ENCODE measurements around the gene MAZ. TPM values are rescaled to one million over a fixed set of nuclear protein-coding genes. Genes with fewer than 3 reads are reported as not detected.
A peak's percentile ranks its signal among the peaks of the same experiment; 100 is the strongest.

MAZ gene
- total RNA-seq, 2 donors from 2014 or later = 180 to 188 TPM

DNA sequence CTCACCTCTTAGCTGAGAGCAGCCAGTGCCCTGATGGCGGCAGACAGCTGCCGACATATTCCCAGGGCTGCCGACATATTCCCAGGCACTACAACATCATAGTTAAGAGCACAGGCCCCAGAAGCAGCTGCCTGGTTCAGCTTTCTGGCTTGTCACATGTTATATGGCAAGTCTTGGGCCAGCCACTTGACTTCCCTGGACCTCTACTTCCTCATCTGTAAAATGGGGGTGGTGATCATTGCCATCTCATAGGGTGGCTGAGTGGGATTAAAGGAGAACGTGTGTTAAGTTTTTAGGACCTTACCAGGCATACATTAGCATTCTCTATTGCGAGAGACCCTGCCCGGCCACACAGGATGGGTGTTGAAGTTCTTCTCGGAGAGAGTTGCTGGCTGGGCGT lies 37.6 kb downstream of the MAZ start:
- no peak for TF ChIP-seq POLR2A (IDR thresholded peaks at IDR 0.05)
- TF ChIP-seq, protein P1, sequence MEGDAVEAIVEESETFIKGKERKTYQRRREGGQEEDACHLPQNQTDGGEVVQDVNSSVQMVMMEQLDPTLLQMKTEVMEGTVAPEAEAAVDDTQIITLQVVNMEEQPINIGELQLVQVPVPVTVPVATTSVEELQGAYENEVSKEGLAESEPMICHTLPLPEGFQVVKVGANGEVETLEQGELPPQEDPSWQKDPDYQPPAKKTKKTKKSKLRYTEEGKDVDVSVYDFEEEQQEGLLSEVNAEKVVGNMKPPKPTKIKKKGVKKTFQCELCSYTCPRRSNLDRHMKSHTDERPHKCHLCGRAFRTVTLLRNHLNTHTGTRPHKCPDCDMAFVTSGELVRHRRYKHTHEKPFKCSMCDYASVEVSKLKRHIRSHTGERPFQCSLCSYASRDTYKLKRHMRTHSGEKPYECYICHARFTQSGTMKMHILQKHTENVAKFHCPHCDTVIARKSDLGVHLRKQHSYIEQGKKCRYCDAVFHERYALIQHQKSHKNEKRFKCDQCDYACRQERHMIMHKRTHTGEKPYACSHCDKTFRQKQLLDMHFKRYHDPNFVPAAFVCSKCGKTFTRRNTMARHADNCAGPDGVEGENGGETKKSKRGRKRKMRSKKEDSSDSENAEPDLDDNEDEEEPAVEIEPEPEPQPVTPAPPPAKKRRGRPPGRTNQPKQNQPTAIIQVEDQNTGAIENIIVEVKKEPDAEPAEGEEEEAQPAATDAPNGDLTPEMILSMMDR (IDR thresholded peaks at IDR 0.05) = no peak
- TF ChIP-seq POLR2AphosphoS5 (IDR thresholded peaks at IDR 0.05) = no peak
- H3K9me3 ChIP-seq = no peaks in the 10 kb centered on the region
- WGBS = 94% methylated on average over 8 of the region's 8 CpGs
- H3K36me3 ChIP-seq = peaks cover 0 to 8% of the 10 kb centered on the region in 2 donors
- no peaks in the 10 kb centered on the region for H3K4me1 ChIP-seq (replicated peaks)
- no peak for DNase-seq (ENCODE audit: low spot score)
- no peak overlapping the region for H3K27ac ChIP-seq
- no peak overlapping the region for H3K4me3 ChIP-seq
- no peaks in the 10 kb centered on the region for H3K27me3 ChIP-seq (replicated peaks; ENCODE audit: insufficient read depth)
- intact Hi-C loops (cut with DNase I) = no loop called here

DNA sequence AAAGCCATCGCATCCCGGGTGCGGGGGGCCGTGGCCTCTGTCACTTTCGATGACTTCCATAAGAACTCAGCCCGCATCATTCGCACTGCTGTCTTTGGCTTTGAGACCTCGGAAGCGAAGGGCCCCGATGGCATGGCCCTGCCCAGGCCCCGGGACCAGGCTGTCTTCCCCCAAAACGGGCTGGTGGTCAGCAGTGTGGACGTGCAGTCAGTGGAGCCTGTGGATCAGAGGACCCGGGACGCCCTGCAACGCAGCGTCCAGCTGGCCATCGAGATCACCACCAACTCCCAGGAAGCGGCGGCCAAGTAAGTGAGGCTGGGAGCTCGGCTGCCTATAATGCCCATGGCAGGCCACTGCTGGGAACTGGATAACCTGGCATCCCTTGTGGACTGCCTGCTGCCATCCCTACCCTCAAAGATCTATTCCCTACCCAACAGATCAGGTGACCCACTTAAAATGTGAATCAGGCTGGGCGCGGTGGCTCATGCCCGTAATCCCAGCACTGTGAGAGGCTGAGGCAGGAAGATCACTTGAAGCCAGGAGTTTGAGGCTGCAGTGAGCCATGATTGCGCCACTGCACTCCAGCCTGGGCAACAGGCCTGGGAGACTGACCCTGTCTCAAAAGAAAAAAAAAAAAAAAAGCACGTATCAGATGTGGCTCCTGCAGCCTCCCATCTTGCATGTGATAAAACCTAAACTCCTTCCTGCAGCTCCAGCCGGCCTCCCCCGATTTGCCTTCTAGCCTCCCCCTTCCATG lies 38.4 kb downstream of the MAZ start:
- Histone ChIP-seq H3K9me3 (no peaks in the 10 kb centered on the region), H3K36me3 (peaks cover 0 to 8% of the 10 kb centered on the region in 2 donors), H3K4me1 (replicated peaks) (no peaks in the 10 kb centered on the region), H3K27ac (no peak overlapping the region), H3K4me3 (no peak overlapping the region), H3K27me3 (replicated peaks; ENCODE audit: insufficient read depth) (no peaks in the 10 kb centered on the region)
- intact Hi-C loops (cut with DNase I) = no loop called here
- WGBS = 86% methylated on average over 28 of the region's 28 CpGs
- TF ChIP-seq, protein P1 (IDR thresholded peaks at IDR 0.05) = no peak
- TF ChIP-seq POLR2AphosphoS5 (IDR thresholded peaks at IDR 0.05) (no peak), POLR2A (IDR thresholded peaks at IDR 0.05) (no peak)
- DNase-seq (ENCODE audit: low spot score) = no peak

DNA sequence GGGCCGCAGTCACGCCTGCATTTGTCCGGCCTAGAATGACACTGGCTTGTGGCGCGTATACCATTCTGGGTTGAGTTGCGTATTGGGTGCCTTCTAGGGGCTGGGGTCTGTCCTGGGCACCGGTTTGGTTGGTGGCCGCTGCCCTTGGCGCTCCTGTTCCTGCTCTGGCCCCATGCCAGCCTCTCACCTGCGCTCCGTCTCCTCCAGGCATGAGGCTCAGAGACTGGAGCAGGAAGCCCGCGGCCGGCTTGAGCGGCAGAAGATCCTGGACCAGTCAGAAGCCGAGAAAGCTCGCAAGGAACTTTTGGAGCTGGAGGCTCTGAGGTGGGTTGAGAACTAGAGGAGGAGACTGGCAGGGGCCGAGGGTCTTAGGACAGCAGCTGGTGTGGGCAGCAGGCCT lies 39.3 kb downstream of the MAZ start:
- intact Hi-C loops (cut with DNase I) = no loop called here
- no peaks in the 10 kb centered on the region for H3K27me3 ChIP-seq (replicated peaks; ENCODE audit: insufficient read depth)
- TF ChIP-seq, protein P1 (IDR thresholded peaks at IDR 0.05) = no peak
- TF ChIP-seq POLR2A (IDR thresholded peaks at IDR 0.05) (no peak), POLR2AphosphoS5 (IDR thresholded peaks at IDR 0.05) (no peak)
- H3K4me3 ChIP-seq = no peak overlapping the region
- WGBS = 89% methylated on average over 18 of the region's 18 CpGs
- no peaks in the 10 kb centered on the region for H3K9me3 ChIP-seq
- no peak overlapping the region for H3K27ac ChIP-seq
- peaks cover 0 to 8% of the 10 kb centered on the region in 2 donors for H3K36me3 ChIP-seq
- DNase-seq (ENCODE audit: low spot score) = no peak
- H3K4me1 ChIP-seq (replicated peaks) = no peaks in the 10 kb centered on the region

GRCh38 chr16:29848420-29849297 lies 42.3 kb downstream of the MAZ start:
- H3K4me1 ChIP-seq (replicated peaks) = no peaks in the 10 kb centered on the region
- intact Hi-C loops (cut with DNase I) = no loop called here
- no peaks in the 10 kb centered on the region for H3K27me3 ChIP-seq (replicated peaks; ENCODE audit: insufficient read depth)
- DNase-seq (ENCODE audit: low spot score) = peak; percentile 27
- 43% methylated on average over 15 of the region's 15 CpGs for WGBS
- no peak overlapping the region for H3K4me3 ChIP-seq
- TF ChIP-seq POLR2A (IDR thresholded peaks at IDR 0.05) (no peak), POLR2AphosphoS5 (IDR thresholded peaks at IDR 0.05) (peak; percentile 46)
- TF ChIP-seq, protein P1 (IDR thresholded peaks at IDR 0.05) = peak; percentile 66 to 83 (median 75)
- no peaks in the 10 kb centered on the region for H3K9me3 ChIP-seq
- peaks cover 0 to 8% of the 10 kb centered on the region in 2 donors for H3K36me3 ChIP-seq
- no peak overlapping the region for H3K27ac ChIP-seq

Data from prostate gland (tissue), 2 donors.